H1 (cell line): Measurements from ENCODE around the gene VAV2.

Experiments
- ASH2L ChIP-seq: fragments of 200-600, 300-600 bp; sonication (generic); IDR thresholded peaks from one replicate; pipeline ENCODE4 v1.7.1; 2017; ENCODE audit warnings: low read length
- CTCF ChIP-seq, 3 experiments: IDR thresholded peaks; 1 replicate in 2 of 3; 2 replicates in 1 of 3; pipeline versions ENCODE4 v1.5.1 to v1.6.1; 2011; ENCODE audit warnings: low read length in 3 of 3, mild to moderate bottlenecking in 3 of 3, inconsistent platforms in 2 of 3, low read depth in 1 of 3, moderate library complexity in 1 of 3; ENCODE audit not compliant: insufficient read depth in 1 of 3; ENCODE audit errors: control extremely low read depth in 1 of 3
- JUND ChIP-seq: IDR thresholded peaks from 2 replicates; pipeline ENCODE4 v1.6.1; 2011; ENCODE audit warnings: mild to moderate bottlenecking, improper control_type of control experiment, low read length
- POLR2A ChIP-seq, 2 experiments: IDR thresholded peaks; 1 replicate in 1 of 2; 2 replicates in 1 of 2; pipeline ENCODE4 v1.6.1; 2011; ENCODE audit warnings: low read depth in 2 of 2, low read length in 2 of 2, mild to moderate bottlenecking in 2 of 2; ENCODE audit errors: control extremely low read depth in 1 of 2
- TAF1 ChIP-seq: IDR thresholded peaks from 2 replicates; pipeline ENCODE4 v1.6.1; 2011; ENCODE audit warnings: mild to moderate bottlenecking, low read depth, low read length

- no peak for TF ChIP-seq CTCF (IDR thresholded peaks at IDR 0.05; ENCODE audit: control extremely low read depth in 1 of 3, insufficient read depth in 1 of 3, low read depth in 1 of 3, low read length in 3 of 3)
- no peak for TF ChIP-seq TAF1
- TF ChIP-seq JUND = no peak
- TF ChIP-seq ASH2L = no peak
- TF ChIP-seq POLR2A (IDR thresholded peaks at IDR 0.05; ENCODE audit: control extremely low read depth in 1 of 2, low read depth in 2 of 2, low read length in 2 of 2) = no peak
Observed at GRCh38 chr9:133882849-133883755, 109.0 kb downstream of the VAV2 start.
